Mucosa of rectum (tissue), 2 donors: ENCODE measurements around the gene KRTAP10-2.
A peak's percentile ranks its signal among the peaks of the same experiment; 100 is the strongest.
"Not testable (repeated sequence)": the region's sequence is repeated elsewhere in the genome, so short reads cannot be mapped to it uniquely, and the experiment has no call there.

Source experiments
- H3K27ac ChIP-seq, 2 donors: one replicate each; pipeline ENCODE4 v1.7.0; 2013; ENCODE audit warnings: inconsistent platforms in 2 of 2, low read depth in 2 of 2, low read length in 2 of 2
- H3K27me3 ChIP-seq, 2 donors: one replicate each; pipeline ENCODE4 v1.7.0; 2013; ENCODE audit warnings: low read length in 2 of 2; ENCODE audit not compliant: control insufficient read depth in 2 of 2, insufficient read depth in 2 of 2
- H3K36me3 ChIP-seq, 2 donors: one replicate each; pipeline ENCODE4 v1.7.0; 2013; ENCODE audit warnings: low read length in 2 of 2; ENCODE audit not compliant: control insufficient read depth in 2 of 2, insufficient read depth in 2 of 2
- H3K4me1 ChIP-seq, 2 donors: one replicate each; pipeline ENCODE4 v1.7.0; 2013; ENCODE audit warnings: low read length in 2 of 2, mild to moderate bottlenecking in 1 of 2; ENCODE audit not compliant: control insufficient read depth in 2 of 2, insufficient read depth in 2 of 2
- H3K4me3 ChIP-seq, 2 donors: one replicate each; pipeline ENCODE4 v1.7.0; 2013; ENCODE audit warnings: low read length in 2 of 2
- H3K9ac ChIP-seq, 2 donors: one replicate each; pipeline ENCODE4 v1.7.0; 2013; ENCODE audit warnings: low read length in 2 of 2, low read depth in 1 of 2, mild to moderate bottlenecking in 1 of 2
- H3K9me3 ChIP-seq, 2 donors: one replicate each; pipeline ENCODE4 v1.7.0; 2013; ENCODE audit warnings: low read length in 2 of 2; ENCODE audit not compliant: control insufficient read depth in 2 of 2
- donor health status: healthy.
- donor health status: Normal muscosa, but diverticular disease.

KRTAP10-2 gene

GRCh38 chr21:44582055-44582454 lies 30.8 kb upstream of the KRTAP10-2 start:
- Histone ChIP-seq H3K4me1 (peaks cover 0 to 6% of the 10 kb centered on the region in 2 donors), H3K9me3 (peaks cover 0 to 2% of the 10 kb centered on the region in 2 donors), H3K27me3 (peaks cover 2 to 5% of the 10 kb centered on the region in 2 donors), H3K9ac (no peak overlapping the region), H3K4me3 (no peak overlapping the region), H3K36me3 (no peaks in the 10 kb centered on the region), H3K27ac (no peak overlapping the region)

GRCh38 chr21:44581158-44581557 lies 29.9 kb upstream of the KRTAP10-2 start:
- H3K27ac ChIP-seq = no peak overlapping the region
- no peak overlapping the region for H3K4me3 ChIP-seq
- H3K9me3 ChIP-seq = peaks cover 0 to 2% of the 10 kb centered on the region in 2 donors
- H3K27me3 ChIP-seq = peaks cover 2 to 5% of the 10 kb centered on the region in 2 donors
- no peaks in the 10 kb centered on the region for H3K36me3 ChIP-seq
- no peak overlapping the region for H3K9ac ChIP-seq
- H3K4me1 ChIP-seq = peaks cover 0 to 6% of the 10 kb centered on the region in 2 donors

GRCh38 chr21:44580231-44580821 lies 29.0 kb upstream of the KRTAP10-2 start, which contains the start of gene KRTAP10-5:
TSS of gene KRTAP10-5 (minus strand) at chr21:44580604. CDS start at chr21:44580578, 26 bp downstream.
- Histone ChIP-seq H3K9ac (peak within 1 kb of the TSS in 1 of 2 donors; percentile 53), H3K4me3 (peak within 1 kb of the TSS; percentile 20 to 52), H3K4me1 (peaks cover 0 to 10% of the 10 kb centered on the region in 2 donors)
- not testable (repeated sequence) for H3K36me3 ChIP-seq, H3K9me3 ChIP-seq, H3K27ac ChIP-seq, H3K27me3 ChIP-seq

- H3K36me3 ChIP-seq = no peaks in the 10 kb centered on the region
- H3K4me1 ChIP-seq = peaks cover 0 to 16% of the 10 kb centered on the region in 2 donors
- H3K27me3 ChIP-seq = peaks cover 0 to 3% of the 10 kb centered on the region in 2 donors
- H3K9me3 ChIP-seq = peaks cover 0 to 2% of the 10 kb centered on the region in 2 donors
- H3K27ac ChIP-seq = no peak overlapping the region
- no peak overlapping the region for H3K4me3 ChIP-seq
- H3K9ac ChIP-seq = no peak overlapping the region
Measured at GRCh38 chr21:44579833-44580144, 28.5 kb upstream of the KRTAP10-2 start.

- peaks cover 0 to 3% of the 10 kb centered on the region in 2 donors for H3K27me3 ChIP-seq
- H3K4me1 ChIP-seq = peaks cover 3 to 21% of the 10 kb centered on the region in 2 donors
- peaks cover 0 to 2% of the 10 kb centered on the region in 2 donors for H3K9me3 ChIP-seq
Measured at GRCh38 chr21:44579056-44579832, 27.9 kb upstream of the KRTAP10-2 start.

GRCh38 chr21:44578371-44579055 lies 27.2 kb upstream of the KRTAP10-2 start:
- no peaks in the 10 kb centered on the region for H3K36me3 ChIP-seq
- H3K27ac ChIP-seq = no peak overlapping the region
- no peak overlapping the region for H3K4me3 ChIP-seq
- peaks cover 0 to 2% of the 10 kb centered on the region in 2 donors for H3K9me3 ChIP-seq
- peaks cover 0 to 3% of the 10 kb centered on the region in 2 donors for H3K27me3 ChIP-seq
- H3K4me1 ChIP-seq = peaks cover 3 to 22% of the 10 kb centered on the region in 2 donors
- H3K9ac ChIP-seq = no peak overlapping the region

More at GRCh38 chr21:44579056-44579832, 27.9 kb upstream of the KRTAP10-2 start:
- no peak overlapping the region for H3K4me3 ChIP-seq
- no peaks in the 10 kb centered on the region for H3K36me3 ChIP-seq
- H3K9ac ChIP-seq = no peak overlapping the region
- no peak overlapping the region for H3K27ac ChIP-seq

- no peak overlapping the region for H3K4me3 ChIP-seq
- no peak overlapping the region for H3K9ac ChIP-seq
- no peaks in the 10 kb centered on the region for H3K9me3 ChIP-seq
- H3K27me3 ChIP-seq = peaks cover 0 to 3% of the 10 kb centered on the region in 2 donors
- H3K36me3 ChIP-seq = no peaks in the 10 kb centered on the region
- peaks cover 3 to 22% of the 10 kb centered on the region in 2 donors for H3K4me1 ChIP-seq
- no peak overlapping the region for H3K27ac ChIP-seq
Measured at GRCh38 chr21:44576025-44576420, 24.7 kb upstream of the KRTAP10-2 start.

GRCh38 chr21:44575307-44576024 lies 24.2 kb upstream of the KRTAP10-2 start:
- Histone ChIP-seq H3K27me3 (peaks cover 0 to 3% of the 10 kb centered on the region in 2 donors), H3K4me1 (peaks cover 3 to 21% of the 10 kb centered on the region in 2 donors), H3K9ac (no peak overlapping the region), H3K4me3 (no peak overlapping the region), H3K27ac (peak overlapping the region in 1 of 2 donors; percentile 6), H3K9me3 (no peaks in the 10 kb centered on the region), H3K36me3 (no peaks in the 10 kb centered on the region)

GRCh38 chr21:44574457-44575306 lies 23.4 kb upstream of the KRTAP10-2 start:
- Histone ChIP-seq H3K4me3 (peak overlapping the region in 1 of 2 donors; percentile 53), H3K36me3 (no peaks in the 10 kb centered on the region), H3K9me3 (no peaks in the 10 kb centered on the region), H3K4me1 (peaks cover 3 to 16% of the 10 kb centered on the region in 2 donors), H3K27me3 (peaks cover 0 to 3% of the 10 kb centered on the region in 2 donors), H3K27ac (peak overlapping the region in 1 of 2 donors; percentile 6), H3K9ac (no peak overlapping the region)
